Epithelial cell of umbilical artery (primary cell): ENCODE measurements around the gene CNOT6. TPM values are rescaled to one million over a fixed set of nuclear protein-coding genes. Genes with fewer than 3 reads are reported as not detected.

ENCODE experiments used
- total RNA-seq: library from RNA; depleted of rRNA; stranded (reverse); fragments of >200 nt; gene quantifications from 2 replicates; pipeline ENCODE4 v1.2.3, GENCODE V29; 2014

CNOT6 gene
- total RNA-seq, result 16.2 and 16.4 TPM in 2 replicates

GRCh38 chr5:180494060-180494509 lies at the start of gene CNOT6:
Gene CNOT6 (plus strand): TSS chr5:180494379. CDS start chr5:180529277, 34,898 bp downstream.

GRCh38 chr5:180591311-180591887 lies 97.2 kb downstream of the CNOT6 start, which contains the start of gene SCGB3A1:
Gene SCGB3A1 (minus strand): TSS chr5:180591499. CDS start chr5:180591462, 37 bp downstream.

Other genes with a start within 250 kb of the CNOT6 start
- 26.3 and 30.5 TPM in 2 replicates for gene MAPK9, start 202.3 kb upstream of the CNOT6 start, total RNA-seq
- 12.3 and 20.1 TPM in 2 replicates for gene GFPT2, start 141.0 kb upstream of the CNOT6 start, total RNA-seq
- not detected in 2 replicates for gene SCGB3A1, start 97.1 kb downstream of the CNOT6 start, total RNA-seq
- gene FLT4, start 155.2 kb downstream of the CNOT6 start, total RNA-seq, result 14.7 and 28.6 TPM in 2 replicates
- not detected in 2 replicates for gene OR2Y1, start 245.7 kb downstream of the CNOT6 start, total RNA-seq